GDM1 (cell line): ENCODE data around the gene CD47.

ENCODE experiments used
- DNase-seq: peaks from one replicate; lab custom pipeline; 2025; lab: John Stamatoyannopoulos, UW

The CD47 gene

DNA sequence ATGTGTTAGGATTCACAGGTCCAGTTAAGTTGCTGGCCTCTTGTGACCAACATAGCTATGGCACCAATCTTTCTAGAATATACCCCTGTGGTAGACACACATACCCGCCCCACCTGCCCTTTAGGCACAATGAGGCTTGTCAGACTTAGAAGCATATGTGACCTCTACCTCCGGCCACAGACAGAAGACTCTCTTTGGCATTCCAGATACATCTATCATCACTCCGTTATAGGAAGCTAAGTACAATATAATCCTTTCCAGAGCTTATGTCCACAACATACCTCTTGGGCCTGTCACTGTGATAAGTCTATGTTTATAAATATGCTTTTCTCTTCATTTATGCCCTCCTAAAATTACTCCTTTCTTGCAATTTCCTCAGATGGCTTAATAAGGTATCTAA lies 39.8 kb downstream of the CD47 start:
- DNase-seq, result no peak

DNA sequence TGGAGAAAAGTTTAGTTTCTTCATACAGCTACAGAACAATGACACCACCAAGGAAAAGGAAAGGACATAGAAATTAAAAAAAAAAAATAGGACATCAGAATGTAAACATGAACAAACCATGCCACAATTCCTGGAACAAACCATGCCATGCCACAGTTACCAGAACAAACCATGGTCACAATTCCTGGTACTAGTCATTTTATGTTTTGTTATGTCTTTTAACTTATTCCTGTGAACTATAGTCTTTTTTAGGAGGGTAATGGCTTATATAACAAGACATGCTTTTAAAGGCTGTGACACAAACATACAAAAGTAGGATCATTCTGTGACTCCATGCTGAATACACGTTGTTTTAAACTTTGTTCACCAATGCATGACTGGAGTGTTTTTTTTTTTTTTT lies 42.8 kb downstream of the CD47 start:
- DNase-seq, result no peak

DNA sequence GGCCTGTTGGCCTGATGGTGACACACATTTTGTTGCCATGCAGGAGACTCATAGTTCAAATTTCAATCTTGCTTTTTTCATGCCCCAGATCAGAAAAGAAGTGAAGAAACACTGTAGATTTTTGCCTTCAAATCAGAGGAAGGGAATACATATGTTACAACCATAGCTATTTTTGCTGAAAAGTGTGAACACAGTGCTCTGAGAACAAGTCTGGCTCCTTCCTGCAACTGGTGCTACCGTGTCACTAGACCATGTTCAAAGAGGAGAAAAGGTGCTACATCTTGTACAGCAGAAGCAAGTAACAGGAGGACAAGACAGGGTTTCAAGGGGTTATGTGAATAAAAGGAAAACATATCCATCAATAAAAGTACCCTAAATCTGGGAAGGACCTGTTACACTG lies 44.6 kb downstream of the CD47 start:
- DNase-seq, result no peak

DNA sequence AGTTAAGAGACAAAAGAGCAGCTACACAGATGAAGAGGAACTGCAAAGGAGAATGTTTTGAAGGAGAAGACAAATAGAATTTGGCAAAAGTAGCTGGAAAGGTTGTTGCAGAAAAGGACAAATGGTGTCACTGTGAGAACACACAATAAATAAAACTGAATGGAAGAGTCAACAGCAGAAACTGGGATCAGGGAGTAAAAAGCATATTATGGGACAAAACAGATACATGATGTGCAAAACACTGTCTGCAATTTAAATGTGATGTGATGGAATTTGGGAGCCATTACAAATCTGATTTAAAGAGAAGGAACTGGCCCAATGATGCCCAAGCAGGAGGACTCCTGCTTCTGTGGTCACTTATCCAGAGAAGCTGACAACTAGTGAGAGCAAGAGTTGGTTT lies 46.1 kb downstream of the CD47 start:
- DNase-seq, result no peak

DNA sequence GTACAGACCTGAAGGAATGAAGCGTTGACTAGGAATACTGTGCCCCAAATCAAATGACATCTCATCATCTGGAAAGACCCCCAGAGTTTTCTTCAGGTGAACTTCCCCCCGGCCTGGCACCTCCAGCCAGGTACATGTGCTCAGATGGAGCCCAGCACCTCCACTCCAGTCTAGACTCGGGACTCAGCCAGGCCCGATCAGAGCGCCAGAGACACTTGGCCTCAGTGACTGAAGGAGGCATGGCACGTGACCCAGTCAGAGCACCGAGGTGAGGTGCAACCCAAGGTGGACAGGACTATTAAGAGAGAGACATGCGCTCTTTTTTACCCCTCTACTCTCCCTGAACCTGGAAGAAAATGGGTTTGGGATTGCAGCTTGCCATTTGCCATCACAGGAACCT lies 48.5 kb downstream of the CD47 start:
- no peak for DNase-seq

DNA sequence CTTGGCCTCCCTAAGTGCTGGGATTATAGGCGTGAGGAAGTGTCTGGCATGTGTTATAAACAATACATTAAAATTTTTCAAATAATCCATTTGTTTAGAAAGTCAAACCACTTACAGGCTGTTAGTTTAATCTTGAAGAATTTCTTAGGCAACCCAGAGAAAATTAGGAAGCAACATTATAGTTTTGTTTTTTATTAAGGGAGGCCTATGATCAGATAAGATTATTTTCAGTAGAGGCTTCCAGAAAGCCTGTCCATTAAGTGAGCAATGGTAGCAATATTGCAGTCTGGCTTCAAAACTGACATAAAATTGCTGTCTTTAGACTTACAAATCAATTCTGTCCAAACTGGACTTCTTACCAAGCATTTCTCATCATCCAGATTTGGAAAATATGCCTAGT lies 49.6 kb downstream of the CD47 start:
- no peak for DNase-seq

DNA sequence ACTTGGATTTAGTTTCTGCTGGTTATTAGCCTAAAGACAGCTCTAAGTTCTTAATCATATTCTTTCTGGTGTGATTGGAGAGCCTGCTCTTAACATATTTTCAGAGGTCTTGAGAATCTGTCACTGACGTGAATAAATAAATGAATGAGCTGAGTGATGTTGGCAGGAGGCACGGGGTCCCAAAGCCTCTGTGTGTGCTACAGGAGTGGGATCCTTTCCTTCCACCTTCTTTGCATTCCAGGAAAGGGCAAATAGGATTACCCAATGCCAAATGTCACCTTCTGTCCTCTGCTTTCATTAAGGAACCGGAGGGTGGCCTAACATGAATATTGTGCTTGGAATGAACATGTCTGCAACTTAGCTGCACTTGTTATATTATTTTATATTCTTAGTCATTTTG lies 53.1 kb downstream of the CD47 start:
- DNase-seq, result no peak

DNA sequence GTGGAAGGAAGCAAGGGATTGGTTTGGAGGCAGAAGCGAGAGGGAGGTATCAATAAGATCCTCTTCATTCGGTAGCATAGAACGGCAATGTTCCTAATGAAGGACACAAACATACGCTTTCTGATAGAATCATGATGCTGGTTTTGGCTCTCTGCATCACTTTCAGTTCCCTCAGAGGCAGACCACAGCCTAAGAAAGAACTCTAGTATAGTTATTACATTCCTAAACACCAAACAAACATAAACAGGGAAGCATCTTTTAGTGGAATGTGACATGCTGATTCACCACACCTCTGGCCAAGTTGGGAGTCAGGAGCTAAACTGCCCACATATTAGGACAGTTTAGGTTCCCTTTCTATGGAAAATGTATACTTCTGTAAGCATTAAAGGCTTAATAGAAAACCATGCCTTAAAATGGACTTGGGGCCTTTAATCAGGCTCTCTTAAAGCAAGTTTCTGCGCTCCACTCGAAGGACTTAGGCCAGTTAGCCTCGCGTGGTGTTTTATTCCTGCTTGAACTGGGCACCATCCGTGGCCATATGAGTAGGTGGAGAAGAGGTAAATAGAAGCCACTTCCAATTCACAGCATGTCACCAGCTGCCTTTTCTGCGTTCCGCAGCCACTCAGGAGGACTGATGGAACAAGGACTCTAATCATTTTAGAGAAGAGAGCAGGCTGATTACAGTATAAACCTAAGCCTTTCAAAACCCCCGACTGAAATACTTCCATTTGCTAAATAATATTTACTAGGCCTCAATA lies 53.7 kb downstream of the CD47 start:
- DNase-seq, result no peak

DNA sequence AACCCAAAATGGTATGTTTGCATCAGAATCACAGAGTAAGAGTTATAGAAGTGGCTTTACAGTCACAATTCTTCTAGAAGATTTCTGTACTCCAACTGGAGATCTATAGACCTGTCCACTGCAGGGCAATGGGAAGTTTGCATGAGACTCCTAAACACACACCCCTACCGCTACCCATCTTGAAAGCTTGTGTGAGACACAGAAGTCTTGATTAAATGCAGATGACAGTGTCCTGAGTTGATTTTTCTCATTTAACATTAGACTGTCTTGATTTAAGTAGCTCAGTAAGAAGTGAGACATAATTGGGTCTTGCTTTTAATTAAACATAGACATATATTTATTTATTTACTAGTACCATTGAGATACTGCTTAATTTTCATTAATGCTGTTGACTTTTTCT lies 54.4 kb downstream of the CD47 start:
- DNase-seq, result no peak

DNA sequence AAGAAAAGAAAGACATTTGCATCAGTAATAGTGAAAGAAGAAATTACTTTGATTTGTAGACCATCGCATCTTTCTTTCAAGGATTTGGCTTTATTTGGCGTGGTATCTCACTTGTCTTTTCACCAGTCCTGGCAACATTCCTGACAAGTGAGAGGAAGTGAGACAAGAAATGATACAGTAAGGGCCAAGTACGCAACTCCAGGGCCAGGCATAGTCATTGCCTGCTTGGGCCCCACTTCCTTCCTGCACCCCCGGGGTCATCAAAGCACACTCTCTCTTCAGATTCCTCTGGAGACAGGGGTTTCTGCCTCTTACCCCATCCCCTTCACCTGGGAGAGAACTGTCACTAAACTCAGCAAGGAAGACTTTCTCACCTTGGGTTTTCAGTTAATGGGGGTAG lies 55.1 kb downstream of the CD47 start:
- no peak for DNase-seq

DNA sequence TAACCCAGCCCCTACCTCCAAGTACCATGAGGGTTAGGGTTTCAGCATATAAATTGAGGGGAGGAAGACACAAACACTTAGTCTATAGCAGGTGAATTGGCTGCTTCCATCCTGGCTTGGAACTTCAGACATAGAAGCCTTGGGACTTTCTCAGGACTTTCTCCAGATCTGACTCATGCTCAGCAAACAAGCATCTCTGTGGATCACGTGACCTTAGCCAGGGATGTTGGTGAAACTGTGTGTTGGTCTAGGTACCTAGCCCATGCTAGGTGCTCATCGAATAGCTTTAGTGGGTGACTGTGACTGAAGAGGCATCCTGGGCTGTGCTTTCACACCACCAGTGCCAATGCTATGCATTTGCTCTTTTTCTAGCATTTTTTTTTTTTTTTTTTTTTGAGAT lies 58.9 kb downstream of the CD47 start:
- DNase-seq, result no peak

DNA sequence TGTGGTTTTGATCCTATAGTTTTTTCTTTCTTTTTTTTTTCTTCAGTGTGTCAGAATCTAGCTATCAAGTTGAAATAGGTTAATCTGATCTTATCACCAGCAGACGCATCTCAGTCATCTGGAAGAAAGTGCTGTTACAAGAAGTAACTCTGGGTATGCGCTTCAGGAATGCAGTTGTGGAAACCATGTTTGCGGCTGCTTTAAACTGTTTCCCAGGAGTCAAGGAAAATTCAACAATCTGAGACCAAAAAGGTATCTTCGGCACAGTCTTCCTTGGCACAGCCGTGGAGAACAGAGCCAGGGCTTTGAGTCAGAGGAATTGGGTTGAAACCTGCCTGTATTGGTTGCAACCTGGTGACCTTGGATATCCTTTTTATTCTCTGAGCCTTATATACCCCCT lies 59.9 kb downstream of the CD47 start:
- DNase-seq, result no peak

DNA sequence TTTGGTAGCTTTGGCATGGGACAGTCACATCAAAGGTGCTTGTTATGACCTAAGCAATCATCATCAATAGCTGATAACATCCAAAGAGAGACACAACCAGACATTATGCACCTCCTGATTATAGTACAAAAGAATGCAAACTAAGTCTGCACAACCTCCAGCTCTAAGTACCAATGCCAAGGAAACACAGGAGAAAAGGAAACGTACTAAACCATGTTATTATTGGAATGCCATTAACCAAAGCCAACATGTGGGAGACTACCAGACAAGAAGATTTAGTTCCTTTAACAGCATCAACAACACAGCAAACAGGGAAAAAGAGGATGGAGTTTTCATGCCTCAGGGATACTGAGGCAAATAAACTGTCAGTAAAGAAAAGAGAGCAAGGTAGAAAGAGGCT lies 61.4 kb downstream of the CD47 start:
- no peak for DNase-seq

DNA sequence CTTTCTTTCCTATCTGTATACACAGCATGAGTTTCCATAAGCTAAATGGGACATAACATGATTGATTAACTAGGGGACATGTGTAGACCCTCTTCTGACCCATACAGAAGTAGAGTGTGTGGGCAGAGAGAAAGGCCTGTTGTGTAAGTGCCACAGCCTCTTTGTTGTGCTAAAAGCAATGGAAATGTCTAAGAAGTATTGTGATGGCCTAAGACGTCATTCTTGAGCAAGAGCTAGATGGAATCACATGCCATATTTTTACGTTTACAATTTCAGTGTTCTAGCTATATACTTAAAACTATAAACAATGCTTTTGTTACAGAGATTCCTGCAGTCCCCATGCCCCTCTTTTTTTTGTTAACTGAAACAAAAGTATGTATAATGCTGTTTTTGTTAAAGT lies 61.9 kb downstream of the CD47 start:
- DNase-seq, result no peak

DNA sequence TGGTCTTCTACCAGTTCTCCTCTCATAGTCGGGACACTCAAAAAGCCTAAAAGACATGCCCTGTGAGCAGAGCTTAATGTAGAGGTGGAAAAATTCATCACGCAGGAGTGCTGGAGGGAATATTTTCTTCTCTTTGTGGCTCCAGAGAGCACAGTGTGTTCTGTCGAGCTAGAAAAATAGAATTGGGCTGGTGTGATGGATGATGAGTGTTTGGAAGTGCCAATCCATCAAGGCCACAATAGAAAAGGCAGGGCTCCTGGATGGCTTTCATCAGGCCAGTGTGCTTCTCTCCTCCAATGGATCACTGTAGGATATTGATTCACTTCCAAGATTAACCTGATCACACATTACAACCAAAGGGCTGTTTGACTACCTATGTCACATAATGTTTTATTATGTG lies 65.7 kb downstream of the CD47 start:
- DNase-seq, result no peak

DNA sequence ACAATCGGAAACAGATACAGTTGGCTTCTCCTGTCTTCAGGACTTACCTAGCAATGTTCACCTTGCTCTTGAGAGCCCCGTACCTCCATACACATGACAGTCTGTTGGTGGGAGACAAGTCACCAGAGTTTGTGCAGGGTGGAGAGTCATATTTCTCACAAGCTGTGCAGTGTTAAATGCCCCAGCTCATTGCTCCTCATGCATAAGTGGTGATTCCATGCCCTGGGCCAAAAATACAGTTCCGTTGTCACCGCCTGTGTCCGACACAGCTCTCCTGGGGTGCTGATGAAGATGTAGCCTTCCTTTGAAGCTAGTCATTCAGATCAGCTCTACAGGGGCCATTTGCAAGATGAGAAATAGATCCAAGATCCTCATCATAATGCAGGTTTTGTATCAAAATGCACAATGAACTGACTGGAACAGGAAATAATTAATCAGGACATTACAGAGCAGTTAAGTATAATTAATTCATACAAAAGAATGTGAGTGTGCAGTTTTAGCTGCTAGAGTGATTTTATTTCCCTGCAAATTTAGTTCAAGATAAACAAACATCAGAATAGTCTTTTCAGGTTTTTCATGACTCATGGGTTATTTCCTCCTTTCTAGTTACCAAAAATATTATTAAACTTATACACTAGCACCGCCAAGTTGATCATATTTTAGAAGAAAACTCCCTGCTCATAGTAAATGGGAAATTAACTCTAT lies 66.5 kb downstream of the CD47 start:
- no peak for DNase-seq

DNA sequence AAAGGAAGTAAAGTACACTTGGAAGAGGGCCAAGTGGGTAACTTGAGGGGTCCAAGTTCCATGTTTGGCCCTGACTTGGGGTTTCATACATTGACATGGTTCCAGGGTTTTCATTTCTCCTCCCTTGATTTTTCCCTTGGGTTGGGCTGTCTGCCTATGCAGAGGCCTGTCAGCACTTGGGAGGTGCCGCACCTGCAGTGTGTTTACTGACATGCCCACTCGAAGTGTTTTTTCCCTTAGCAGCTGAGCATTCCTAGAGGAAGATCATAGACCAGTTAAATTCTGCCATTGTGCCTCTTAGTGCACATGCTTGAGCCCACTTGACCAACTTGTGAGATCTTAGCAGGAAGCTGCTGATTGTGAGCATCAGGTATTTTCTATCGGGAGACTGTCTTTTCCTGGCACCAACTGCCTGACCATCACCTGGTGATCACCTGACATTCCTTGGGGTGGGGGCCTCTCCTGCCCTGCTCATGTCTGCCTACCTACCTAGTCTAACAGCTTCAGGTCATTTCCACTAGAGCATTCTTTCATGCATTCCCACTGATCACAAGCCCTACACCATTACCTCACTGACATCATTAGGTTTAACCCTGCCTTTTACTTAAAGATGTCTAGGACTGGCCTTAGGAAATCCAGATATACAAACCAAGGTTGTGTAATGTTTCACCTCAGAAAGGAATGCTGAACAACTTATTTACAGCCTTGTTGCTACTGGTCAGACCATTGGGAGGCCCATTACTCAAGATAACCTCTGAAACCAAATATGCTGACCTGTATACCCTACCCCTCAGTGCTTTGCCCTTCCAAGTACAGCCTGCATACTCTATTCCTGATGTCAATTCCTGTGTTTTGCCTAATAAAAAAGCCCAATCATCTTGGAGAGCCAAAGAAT lies 68.3 kb downstream of the CD47 start:
- DNase-seq, result no peak

DNA sequence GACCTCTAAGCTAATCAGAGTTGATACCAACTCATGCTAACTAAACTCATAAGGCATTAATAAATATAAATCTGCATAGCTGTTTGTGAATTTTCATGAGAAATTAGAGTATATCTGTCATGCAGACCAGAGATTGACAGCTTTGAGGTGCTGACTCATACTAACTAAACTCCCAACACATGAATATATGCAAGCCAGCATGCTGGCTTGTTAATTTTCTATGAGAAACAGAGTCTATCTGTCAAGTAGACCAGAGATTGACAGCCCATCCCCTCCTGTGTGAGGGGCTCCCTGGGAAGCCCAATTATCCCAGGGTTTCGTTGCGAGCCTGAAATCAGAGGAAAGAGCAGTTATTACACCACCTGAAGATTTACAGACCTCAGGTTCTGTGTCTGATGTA lies 69.3 kb downstream of the CD47 start:
- DNase-seq, result no peak

DNA sequence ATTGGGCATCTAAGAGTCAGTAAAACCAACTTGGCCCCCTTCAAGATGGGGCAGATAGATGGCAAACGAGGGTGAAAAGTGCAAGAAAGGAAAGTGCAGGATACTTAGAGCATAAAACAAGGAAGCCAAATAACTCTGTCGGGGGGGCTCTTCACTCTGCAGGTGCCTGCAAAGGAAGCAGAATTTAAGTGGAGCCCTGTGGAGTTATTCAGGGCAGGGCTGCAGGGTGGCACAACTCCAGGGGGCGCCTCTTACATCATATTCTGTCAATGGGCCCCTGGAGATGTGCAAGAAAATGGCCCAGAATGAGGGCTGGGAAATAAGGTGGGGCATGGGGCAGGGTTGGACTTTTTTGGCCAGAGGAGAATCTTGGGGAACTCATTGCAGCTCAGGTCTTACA lies 69.7 kb downstream of the CD47 start:
- DNase-seq, result no peak

DNA sequence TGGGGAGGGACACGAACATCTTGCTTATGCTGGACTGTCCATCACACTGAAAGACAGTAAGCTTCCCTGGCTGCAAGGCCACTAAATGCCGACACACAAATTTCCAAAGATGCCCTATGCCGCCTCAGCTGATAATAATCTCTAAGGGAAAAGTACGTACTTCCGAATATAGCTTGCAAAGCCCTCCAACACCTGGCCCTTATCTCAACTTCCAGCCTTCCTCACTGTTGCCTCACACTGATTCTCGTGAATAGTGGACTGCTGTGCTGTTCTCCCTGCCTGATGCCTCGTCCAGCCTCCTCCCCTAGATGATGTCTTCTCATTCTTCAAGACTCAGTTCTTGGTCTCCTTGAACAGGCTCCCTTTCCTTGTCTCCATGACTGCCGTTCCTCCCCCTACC lies 72.3 kb downstream of the CD47 start:
- DNase-seq, result no peak

DNA sequence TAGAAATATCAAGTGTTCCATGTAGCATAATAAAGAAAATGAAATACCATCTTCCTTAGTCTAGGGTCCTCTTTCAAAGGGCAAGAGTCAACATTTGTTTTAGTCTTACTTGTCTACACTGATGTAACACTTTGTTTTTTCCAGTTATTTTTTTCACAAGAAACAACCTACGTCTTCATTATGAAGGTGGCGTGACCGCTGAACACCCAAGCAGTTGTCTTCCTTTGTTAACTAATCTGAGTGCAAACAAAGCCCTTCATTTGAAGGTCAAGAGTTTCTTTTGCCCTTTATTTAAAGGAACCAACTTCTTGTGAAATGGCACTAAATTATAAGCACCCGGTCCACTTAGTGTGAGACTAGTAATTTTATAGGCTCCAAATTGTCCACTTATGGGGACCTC lies 73.2 kb downstream of the CD47 start:
- DNase-seq, result no peak

DNA sequence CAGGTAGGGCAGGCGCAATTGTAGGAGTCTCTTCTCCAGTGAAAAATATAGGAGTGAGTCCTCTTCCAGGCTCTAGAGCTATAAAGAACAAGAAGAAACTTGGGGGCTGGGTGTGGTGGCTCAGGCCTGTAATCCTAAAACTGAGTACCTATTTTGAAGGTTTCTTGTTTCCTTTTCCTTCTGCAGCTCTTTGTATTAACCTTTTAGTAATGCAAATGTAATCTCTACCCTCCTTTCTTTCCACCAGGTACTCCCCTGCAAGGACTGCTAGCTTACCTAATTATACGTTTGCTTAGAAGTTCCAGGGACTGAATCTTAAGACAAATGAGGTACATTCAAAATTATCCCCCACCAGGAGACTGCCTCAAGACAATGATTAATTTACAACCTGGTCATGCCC lies 75.9 kb downstream of the CD47 start:
- DNase-seq, result no peak
